SK-N-SH (cell line): ENCODE measurements around the gene BBS9.

Source experiments
- EP300 ChIP-seq, 2 experiments: IDR thresholded peaks; 2 replicates each; pipeline versions ENCODE4 v1.4.0 to v1.6.1; 2012; ENCODE audit warnings: borderline replicate concordance in 1 of 2, low read depth in 1 of 2, low read length in 1 of 2
- JUND ChIP-seq: IDR thresholded peaks from 2 replicates; pipeline ENCODE4 v1.4.0; 2012
- POLR2AphosphoS5 ChIP-seq: IDR thresholded peaks from 2 replicates; pipeline ENCODE4 v1.6.1; 2012; ENCODE audit warnings: low read depth, low read length
- SMC3 ChIP-seq: IDR thresholded peaks from 2 replicates; pipeline ENCODE4 v1.6.1; 2012; ENCODE audit warnings: low read depth, low read length, improper control_type of control experiment
- ZBTB33 ChIP-seq: IDR thresholded peaks from 2 replicates; pipeline ENCODE4 v1.4.0; 2012; ENCODE audit warnings: low read depth, borderline replicate concordance
- TF ChIP-seq, protein P1 (sequence below): fragments of 200-600 bp; sonication (generic); IDR thresholded peaks from 2 replicates; pipeline ENCODE4 v1.6.1; 2017; ENCODE audit warnings: antibody characterized with exemption, mild to moderate bottlenecking, moderate library complexity
- TF ChIP-seq, protein P2 (sequence below): IDR thresholded peaks from 2 replicates; pipeline ENCODE4 v1.6.1; 2012; ENCODE audit warnings: mild to moderate bottlenecking, low read depth, low read length, moderate library complexity

DNA sequence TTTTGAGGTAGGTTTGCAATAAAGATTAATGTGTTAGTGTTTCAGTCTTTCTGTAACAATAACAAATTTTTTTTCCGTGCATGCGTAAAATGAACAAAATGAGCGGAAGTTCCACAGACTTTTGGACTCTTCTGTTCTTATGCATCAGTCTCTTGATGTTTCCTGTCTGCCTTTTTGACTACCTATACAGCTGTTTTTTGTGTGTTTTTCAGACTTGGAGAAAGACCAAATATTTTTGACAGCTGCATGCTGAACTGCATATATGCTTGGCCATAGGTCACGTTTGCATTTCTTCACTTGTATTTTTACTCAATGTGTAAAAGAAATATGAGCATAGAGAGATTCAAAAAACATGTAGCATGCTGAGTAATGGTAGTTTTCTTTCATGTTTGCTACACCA lies 119.3 kb downstream of the BBS9 start:
- TF ChIP-seq, protein P1, sequence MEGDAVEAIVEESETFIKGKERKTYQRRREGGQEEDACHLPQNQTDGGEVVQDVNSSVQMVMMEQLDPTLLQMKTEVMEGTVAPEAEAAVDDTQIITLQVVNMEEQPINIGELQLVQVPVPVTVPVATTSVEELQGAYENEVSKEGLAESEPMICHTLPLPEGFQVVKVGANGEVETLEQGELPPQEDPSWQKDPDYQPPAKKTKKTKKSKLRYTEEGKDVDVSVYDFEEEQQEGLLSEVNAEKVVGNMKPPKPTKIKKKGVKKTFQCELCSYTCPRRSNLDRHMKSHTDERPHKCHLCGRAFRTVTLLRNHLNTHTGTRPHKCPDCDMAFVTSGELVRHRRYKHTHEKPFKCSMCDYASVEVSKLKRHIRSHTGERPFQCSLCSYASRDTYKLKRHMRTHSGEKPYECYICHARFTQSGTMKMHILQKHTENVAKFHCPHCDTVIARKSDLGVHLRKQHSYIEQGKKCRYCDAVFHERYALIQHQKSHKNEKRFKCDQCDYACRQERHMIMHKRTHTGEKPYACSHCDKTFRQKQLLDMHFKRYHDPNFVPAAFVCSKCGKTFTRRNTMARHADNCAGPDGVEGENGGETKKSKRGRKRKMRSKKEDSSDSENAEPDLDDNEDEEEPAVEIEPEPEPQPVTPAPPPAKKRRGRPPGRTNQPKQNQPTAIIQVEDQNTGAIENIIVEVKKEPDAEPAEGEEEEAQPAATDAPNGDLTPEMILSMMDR = no peak
- TF ChIP-seq SMC3 = no peak
- no peak for TF ChIP-seq JUND
- no peak for TF ChIP-seq ZBTB33
- TF ChIP-seq, protein P2, sequence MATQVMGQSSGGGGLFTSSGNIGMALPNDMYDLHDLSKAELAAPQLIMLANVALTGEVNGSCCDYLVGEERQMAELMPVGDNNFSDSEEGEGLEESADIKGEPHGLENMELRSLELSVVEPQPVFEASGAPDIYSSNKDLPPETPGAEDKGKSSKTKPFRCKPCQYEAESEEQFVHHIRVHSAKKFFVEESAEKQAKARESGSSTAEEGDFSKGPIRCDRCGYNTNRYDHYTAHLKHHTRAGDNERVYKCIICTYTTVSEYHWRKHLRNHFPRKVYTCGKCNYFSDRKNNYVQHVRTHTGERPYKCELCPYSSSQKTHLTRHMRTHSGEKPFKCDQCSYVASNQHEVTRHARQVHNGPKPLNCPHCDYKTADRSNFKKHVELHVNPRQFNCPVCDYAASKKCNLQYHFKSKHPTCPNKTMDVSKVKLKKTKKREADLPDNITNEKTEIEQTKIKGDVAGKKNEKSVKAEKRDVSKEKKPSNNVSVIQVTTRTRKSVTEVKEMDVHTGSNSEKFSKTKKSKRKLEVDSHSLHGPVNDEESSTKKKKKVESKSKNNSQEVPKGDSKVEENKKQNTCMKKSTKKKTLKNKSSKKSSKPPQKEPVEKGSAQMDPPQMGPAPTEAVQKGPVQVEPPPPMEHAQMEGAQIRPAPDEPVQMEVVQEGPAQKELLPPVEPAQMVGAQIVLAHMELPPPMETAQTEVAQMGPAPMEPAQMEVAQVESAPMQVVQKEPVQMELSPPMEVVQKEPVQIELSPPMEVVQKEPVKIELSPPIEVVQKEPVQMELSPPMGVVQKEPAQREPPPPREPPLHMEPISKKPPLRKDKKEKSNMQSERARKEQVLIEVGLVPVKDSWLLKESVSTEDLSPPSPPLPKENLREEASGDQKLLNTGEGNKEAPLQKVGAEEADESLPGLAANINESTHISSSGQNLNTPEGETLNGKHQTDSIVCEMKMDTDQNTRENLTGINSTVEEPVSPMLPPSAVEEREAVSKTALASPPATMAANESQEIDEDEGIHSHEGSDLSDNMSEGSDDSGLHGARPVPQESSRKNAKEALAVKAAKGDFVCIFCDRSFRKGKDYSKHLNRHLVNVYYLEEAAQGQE = no peak
- TF ChIP-seq POLR2AphosphoS5 = no peak
- TF ChIP-seq EP300 (IDR thresholded peaks at IDR 0.05; ENCODE audit: borderline replicate concordance in 1 of 2, low read depth in 1 of 2, low read length in 1 of 2) = no peak
